WERI-Rb-1 (cell line): ENCODE measurements around the gene ADISSP.

Experiments used
- DNase-seq: peaks from one replicate; pipeline ENCODE4 v3.0.0-alpha.2; 2020
- H3K27ac ChIP-seq: fragments of 250-450 bp; sonication (Bioruptor Pico); 2 replicates; pipeline ENCODE4 v1.5.1; 2020; ENCODE audit warnings: mild to moderate bottlenecking, moderate library complexity
- H3K27me3 ChIP-seq: fragments of 250-450 bp; sonication (Bioruptor Pico); 2 replicates; pipeline ENCODE4 v1.5.1; 2021; ENCODE audit warnings: mild to moderate bottlenecking, low read depth, moderate library complexity; ENCODE audit not compliant: insufficient read depth, severe bottlenecking
- H3K36me3 ChIP-seq: fragments of 250-450 bp; sonication (Bioruptor Pico); 2 replicates; pipeline ENCODE4 v1.5.1; 2020; ENCODE audit warnings: mild to moderate bottlenecking, moderate library complexity
- H3K4me3 ChIP-seq: 2 replicates; pipeline ENCODE4 v1.5.1; 2011; ENCODE audit warnings: low read depth, mild to moderate bottlenecking, control low read depth, low read length
- H3K9me3 ChIP-seq: fragments of 250-450 bp; sonication (Bioruptor Pico); 2 replicates; pipeline ENCODE4 v1.5.1; 2021; ENCODE audit warnings: mild to moderate bottlenecking, moderate library complexity; ENCODE audit not compliant: severe bottlenecking
- CTCF ChIP-seq: IDR thresholded peaks from 2 replicates; pipeline ENCODE4 v1.5.1; 2011; ENCODE audit warnings: low read depth, mild to moderate bottlenecking, control low read depth, inconsistent platforms, low read length

The ADISSP gene

GRCh38 chr20:3744037-3744436 lies 23.5 kb downstream of the ADISSP start:
- no peak for DNase-seq
- Histone ChIP-seq H3K27me3 (no peaks in the 10 kb centered on the region), H3K36me3 (no peaks in the 10 kb centered on the region), H3K9me3 (no peaks in the 10 kb centered on the region), H3K4me3 (no peak overlapping the region), H3K27ac (no peak overlapping the region)
- TF ChIP-seq CTCF = no peak

GRCh38 chr20:3743251-3743650 lies 24.3 kb downstream of the ADISSP start:
- no peak for TF ChIP-seq CTCF
- Histone ChIP-seq H3K27ac (no peak overlapping the region), H3K9me3 (no peaks in the 10 kb centered on the region), H3K4me3 (no peak overlapping the region), H3K36me3 (no peaks in the 10 kb centered on the region), H3K27me3 (no peaks in the 10 kb centered on the region)
- DNase-seq = no peak

- TF ChIP-seq CTCF = no peak
- no peak overlapping the region for H3K27ac ChIP-seq
- H3K36me3 ChIP-seq = no peaks in the 10 kb centered on the region
- no peaks in the 10 kb centered on the region for H3K27me3 ChIP-seq
- no peak for DNase-seq
- no peaks in the 10 kb centered on the region for H3K9me3 ChIP-seq
- H3K4me3 ChIP-seq = no peak overlapping the region
Observed at GRCh38 chr20:3741836-3742458, 25.6 kb downstream of the ADISSP start.

- TF ChIP-seq CTCF = no peak
- H3K27me3 ChIP-seq = no peaks in the 10 kb centered on the region
- no peak overlapping the region for H3K4me3 ChIP-seq
- DNase-seq = no peak
- H3K9me3 ChIP-seq = no peaks in the 10 kb centered on the region
- H3K27ac ChIP-seq = no peak overlapping the region
- no peaks in the 10 kb centered on the region for H3K36me3 ChIP-seq
Observed at GRCh38 chr20:3740615-3741301, 26.8 kb downstream of the ADISSP start.

- Histone ChIP-seq H3K36me3 (no peaks in the 10 kb centered on the region), H3K4me3 (no peak overlapping the region), H3K27ac (no peak overlapping the region), H3K9me3 (no peaks in the 10 kb centered on the region), H3K27me3 (no peaks in the 10 kb centered on the region)
- DNase-seq = no peak
- TF ChIP-seq CTCF = no peak
Observed at GRCh38 chr20:3739926-3740451, 27.6 kb downstream of the ADISSP start.
